SK-N-MC (cell line): ENCODE results near the gene SDF4.

Experiments
- DNase-seq: peaks from one replicate; pipeline ENCODE4 v3.0.0-alpha.2; 2011; ENCODE audit warnings: low read depth, low spot score
- H3K27ac ChIP-seq: fragments of 200-600 bp; sonication (generic); 2 replicates; pipeline ENCODE4 v1.5.1; 2016; ENCODE audit warnings: mixed run types
- H3K36me3 ChIP-seq: fragments of 200-600 bp; sonication (generic); 2 replicates; pipeline ENCODE4 v1.6.1; 2017; ENCODE audit warnings: antibody characterized with exemption, low read length, mixed read lengths; ENCODE audit not compliant: insufficient read depth
- H3K4me3 ChIP-seq: fragments of 200-600 bp; sonication (generic); 2 replicates; pipeline ENCODE4 v1.5.1; 2016
- H3K9ac ChIP-seq: fragments of 200-600 bp; sonication (generic); 2 replicates; pipeline ENCODE4 v1.8.0; 2017; ENCODE audit warnings: mixed run types, mixed read lengths; ENCODE audit not compliant: insufficient read length
- H3K9me3 ChIP-seq: fragments of 200-600 bp; sonication (generic); 2 replicates; pipeline ENCODE4 v1.6.1; 2017; ENCODE audit warnings: low read depth, mild to moderate bottlenecking, antibody characterized with exemption, low read length, moderate library complexity, mixed read lengths
- EZH2 ChIP-seq: fragments of 200-600 bp; sonication (generic); IDR thresholded peaks from one replicate; pipeline ENCODE4 v1.6.1; 2017; ENCODE audit warnings: antibody characterized with exemption
- FOXP2 ChIP-seq: optimal IDR thresholded peaks from 2 replicates; pipeline ENCODE3; 2011; ENCODE audit warnings: mild to moderate bottlenecking, moderate library complexity; ENCODE audit not compliant: insufficient read depth; ENCODE audit errors: extremely low read length, control extremely low read depth
- POLR2AphosphoS5 ChIP-seq: IDR thresholded peaks from 2 replicates; pipeline ENCODE4 v1.6.1; 2012; ENCODE audit warnings: mild to moderate bottlenecking, low read depth, low read length, borderline replicate concordance

SDF4 gene

GRCh38 chr1:1223321-1223720 is 8.5 kb downstream of the SDF4 start:
- no peak overlapping the region for H3K9ac ChIP-seq
- no peak for DNase-seq
- H3K4me3 ChIP-seq, result no peak overlapping the region
- H3K27ac ChIP-seq, result no peak overlapping the region
- H3K36me3 ChIP-seq, result peaks cover 20% of the 10 kb centered on the region; the same call in 1 of the 2 replicates
- no peaks in the 10 kb centered on the region for H3K9me3 ChIP-seq
- TF ChIP-seq FOXP2 (no peak), POLR2AphosphoS5 (no peak), EZH2 (no peak)

- Histone ChIP-seq H3K36me3 (peaks cover 13% of the 10 kb centered on the region; the same call in 1 of the 2 replicates), H3K4me3 (no peak overlapping the region), H3K9me3 (no peaks in the 10 kb centered on the region), H3K9ac (no peak overlapping the region), H3K27ac (no peak overlapping the region)
- no peak for DNase-seq
- TF ChIP-seq FOXP2 (no peak), EZH2 (no peak), POLR2AphosphoS5 (no peak)
Observed at GRCh38 chr1:1222575-1223225, 9.1 kb downstream of the SDF4 start.

GRCh38 chr1:1221887-1222574 is 9.8 kb downstream of the SDF4 start:
- no peak for TF ChIP-seq FOXP2
- TF ChIP-seq EZH2, result no peak
- no peak for TF ChIP-seq POLR2AphosphoS5

GRCh38 chr1:1220197-1220596 is 11.6 kb downstream of the SDF4 start:
- TF ChIP-seq EZH2 (no peak), FOXP2 (no peak), POLR2AphosphoS5 (no peak)
- no peak for DNase-seq
- Histone ChIP-seq H3K27ac (no peak overlapping the region), H3K36me3 (peaks cover 17% of the 10 kb centered on the region; the same call in 1 of the 2 replicates), H3K4me3 (no peak overlapping the region), H3K9ac (no peak overlapping the region), H3K9me3 (no peaks in the 10 kb centered on the region)

More at GRCh38 chr1:1221887-1222574, 9.8 kb downstream of the SDF4 start:
- no peak overlapping the region for H3K4me3 ChIP-seq
- peaks cover 12% of the 10 kb centered on the region; the same call in 1 of the 2 replicates for H3K36me3 ChIP-seq
- H3K9ac ChIP-seq, result no peak overlapping the region
- no peaks in the 10 kb centered on the region for H3K9me3 ChIP-seq
- H3K27ac ChIP-seq, result no peak overlapping the region; the same call in 1 of the 2 replicates
- DNase-seq, result no peak

- DNase-seq, result no peak
- H3K9ac ChIP-seq, result no peak overlapping the region
- H3K4me3 ChIP-seq, result no peak overlapping the region
- no peak overlapping the region for H3K27ac ChIP-seq
- peaks cover 17% of the 10 kb centered on the region; the same call in 1 of the 2 replicates for H3K36me3 ChIP-seq
- no peaks in the 10 kb centered on the region for H3K9me3 ChIP-seq
- TF ChIP-seq POLR2AphosphoS5, result no peak
- TF ChIP-seq FOXP2, result no peak
- no peak for TF ChIP-seq EZH2
Observed at GRCh38 chr1:1219341-1219740, 12.5 kb downstream of the SDF4 start.

GRCh38 chr1:1218524-1219200 is 13.1 kb downstream of the SDF4 start:
- peaks cover 17% of the 10 kb centered on the region; the same call in 1 of the 2 replicates for H3K36me3 ChIP-seq
- H3K9me3 ChIP-seq, result no peaks in the 10 kb centered on the region
- no peak for DNase-seq
- no peak overlapping the region for H3K27ac ChIP-seq
- no peak overlapping the region for H3K9ac ChIP-seq
- TF ChIP-seq EZH2 (no peak), POLR2AphosphoS5 (no peak), FOXP2 (no peak)
- no peak overlapping the region for H3K4me3 ChIP-seq

- Histone ChIP-seq H3K4me3 (no peak overlapping the region), H3K9me3 (no peaks in the 10 kb centered on the region), H3K9ac (no peak overlapping the region), H3K27ac (no peak overlapping the region), H3K36me3 (peaks cover 11% of the 10 kb centered on the region; the same call in 1 of the 2 replicates)
- no peak for DNase-seq
- TF ChIP-seq EZH2 (no peak), FOXP2 (no peak), POLR2AphosphoS5 (no peak)
Observed at GRCh38 chr1:1217621-1218523, 13.9 kb downstream of the SDF4 start.
